Psoas muscle (tissue), 8 donors: ENCODE measurements around the gene HMX1. TPM values are rescaled to one million over a fixed set of nuclear protein-coding genes. Genes with fewer than 3 reads are reported as not detected.

ENCODE experiments used
- ATAC-seq, 4 donors: fragments of 200-7000 bp; cut with Tn5 transposase; one replicate each; pipeline ENCODE4 v1.9.1; 2020; ENCODE audit warnings: moderate library complexity in 3 of 4, mild to moderate bottlenecking in 2 of 4
- DNase-seq, 2 donors: peaks; one replicate each; pipeline ENCODE4 v3.0.0-alpha.2; 2020
- H3K27ac ChIP-seq: fragments of 200-600 bp; one replicate; pipeline ENCODE4 v1.8.0; 2022
- H3K27me3 ChIP-seq, 3 donors: fragments of 200-600 bp in 1 of 3; one replicate each; pipeline versions ENCODE4 v1.6.1 to v1.8.0; 2013 to 2022; ENCODE audit warnings: low read length in 2 of 3, mild to moderate bottlenecking in 2 of 3, moderate library complexity in 1 of 3; ENCODE audit not compliant: insufficient read depth in 3 of 3
- H3K36me3 ChIP-seq, 2 donors: fragments of 200-600 bp in 1 of 2; one replicate each; pipeline versions ENCODE4 v1.6.1 to v1.8.0; 2013 to 2022; ENCODE audit warnings: low read depth in 1 of 2, mild to moderate bottlenecking in 1 of 2, moderate library complexity in 1 of 2; ENCODE audit not compliant: insufficient read depth in 1 of 2
- H3K4me1 ChIP-seq: fragments of 200-600 bp; one replicate; pipeline ENCODE4 v1.8.0; 2022
- H3K4me3 ChIP-seq: fragments of 200-600 bp; one replicate; pipeline ENCODE4 v1.8.0; 2022; ENCODE audit warnings: mild to moderate bottlenecking
- H3K9me3 ChIP-seq: fragments of 200-600 bp; one replicate; pipeline ENCODE4 v1.8.0; 2022
- CTCF ChIP-seq: fragments of 200-600 bp; IDR thresholded peaks from one replicate; pipeline ENCODE4 v1.8.0; 2022; ENCODE audit warnings: antibody characterized with exemption
- WGBS, 3 donors: extraction: QIAGEN DNeasy Blood & Tissue Kit; methylation state at CpG; one replicate each; pipeline versions ENCODE4 v1.1.6 to v1.1.7; 2013; 5-methylcytosine and 5-hydroxymethylcytosine counted together
- intact Hi-C, 2 donors: fragments of 100-400 bp; cut with DNase I; formaldehyde crosslinking; loops; one replicate each; pipeline versions ENCODE4 v1.11.0 to v1.14.2; 2022
- polyA plus RNA-seq, 3 donors: library from polyadenylated mRNA; stranded (reverse); fragments of 200-250 nt; gene quantifications; one replicate each; pipeline ENCODE4 v1.2.3, GENCODE V29; 2013
- total RNA-seq, 4 donors: library from RNA; stranded (reverse); fragmentation: NEBNext Ultra II Directional in 2 of 4; extraction: Animal tissue kit (Norgen Biotek cat#: 25700) in 2 of 4; gene quantifications; one replicate each; pipeline versions ENCODE4 v1.2.1 to v1.2.4, GENCODE V29; 2021 to 2023
- donor health status: healthy with polysubstance abuse.
- donor health status: DM: no; HTN: no; CAD: no; lungs with moderate emphysema.
- donor health status: Bipolar disorder and iron deficiency.
- donor health status: healthy.
- donor health status: DM: yes; HTN: yes; CAD: no.
- donor health status: DM: no; HTN: no; CAD: no.
- donor health status: DM: no; HTN: no; CAD: no.
- donor health status: DM: yes; HTN: yes; CAD: no.

Gene HMX1
- total and polyA plus RNA-seq, 7 donors: not detected

- ATAC-seq (no peak), DNase-seq (no peak)
- H3K4me1 ChIP-seq: no peaks in the 10 kb centered on the region
- 3 to 4% (median 3%) methylated on average over 70 to 72 of the region's 72 CpGs for WGBS, 3 donors
- intact Hi-C loops: no loop called here
- peaks cover 4% of the 10 kb centered on the region for H3K9me3 ChIP-seq
- H3K36me3 ChIP-seq: no peaks in the 10 kb centered on the region
- H3K27me3 ChIP-seq: peaks cover 7 to 90% (median 21%) of the 10 kb centered on the region in 3 donors
- TF ChIP-seq CTCF: no peak
- no peak overlapping the region for H3K4me3 ChIP-seq
- no peak overlapping the region for H3K27ac ChIP-seq
Observed at GRCh38 chr4:8891646-8892555, 20.3 kb upstream of the HMX1 start.

- peaks cover 6% of the 10 kb centered on the region for H3K9me3 ChIP-seq
- intact Hi-C loops: no loop called here
- H3K36me3 ChIP-seq: no peaks in the 10 kb centered on the region
- H3K27me3 ChIP-seq: peaks cover 7 to 95% (median 21%) of the 10 kb centered on the region in 3 donors
- 21 to 27% (median 24%) methylated on average over 15 of the region's 15 CpGs for WGBS, 3 donors
- H3K4me3 ChIP-seq: no peak overlapping the region
- no peak for DNase-seq
- H3K27ac ChIP-seq: no peak overlapping the region
- H3K4me1 ChIP-seq: no peaks in the 10 kb centered on the region
- ATAC-seq: no peak
- TF ChIP-seq CTCF: no peak
Observed at GRCh38 chr4:8891255-8891645, 19.6 kb upstream of the HMX1 start.

GRCh38 chr4:8888856-8889255, 17.2 kb upstream of the HMX1 start:
- peaks cover 7 to 78% (median 16%) of the 10 kb centered on the region in 3 donors for H3K27me3 ChIP-seq
- DNase-seq: no peak
- no peak for ATAC-seq
- H3K9me3 ChIP-seq: peaks cover 6% of the 10 kb centered on the region
- no peak overlapping the region for H3K4me3 ChIP-seq
- intact Hi-C loops: no loop called here
- no peaks in the 10 kb centered on the region for H3K36me3 ChIP-seq
- TF ChIP-seq CTCF: no peak
- WGBS, 3 donors: 5 to 6% (median 6%) methylated on average over 13 of the region's 13 CpGs
- no peak overlapping the region for H3K27ac ChIP-seq
- no peaks in the 10 kb centered on the region for H3K4me1 ChIP-seq

- Histone ChIP-seq H3K4me1 (no peaks in the 10 kb centered on the region), H3K27me3 (peaks cover 0 to 58% (median 13%) of the 10 kb centered on the region in 3 donors), H3K27ac (no peak overlapping the region), H3K4me3 (no peak overlapping the region), H3K9me3 (peaks cover 6% of the 10 kb centered on the region), H3K36me3 (no peaks in the 10 kb centered on the region)
- TF ChIP-seq CTCF: no peak
- WGBS, 3 donors: 84 to 87% (median 85%) methylated on average over 10 of the region's 10 CpGs
- no peak for ATAC-seq
- no peak for DNase-seq
- intact Hi-C loops: no loop called here
Observed at GRCh38 chr4:8886612-8887406, 15.2 kb upstream of the HMX1 start.
